Measurements from ENCODE around the gene MMP8. TPM values are rescaled to one million over a fixed set of nuclear protein-coding genes. Genes with fewer than 3 reads are reported as not detected.

The MMP8 gene
- total and polyA plus RNA-seq, 11 donors, result 0.10 to 1.6 (median 0.44) TPM; not detected in 4

- DNase-seq (no peak), ATAC-seq (peak; percentile 37 to 84 (median 67))
- Histone ChIP-seq H3K9me3 (no peaks in the 10 kb centered on the region), H3K36me3 (no peaks in the 10 kb centered on the region), H3K4me1 (peaks cover 0 to 29% (median 0%) of the 10 kb centered on the region in 12 donors), H3K27me3 (peaks cover 0 to 32% (median 0%) of the 10 kb centered on the region in 9 donors), H3K4me3 (no peak overlapping the region), H3K27ac (no peak overlapping the region)
- no peak for TF ChIP-seq CTCF (IDR thresholded peaks at IDR 0.05)
- no peak for TF ChIP-seq POLR2A (IDR thresholded peaks at IDR 0.05)
- intact Hi-C loops (cut with DNase I), result no loop called here
- 33 to 48% (median 36%) methylated on average over 4 of the region's 4 CpGs for WGBS, 4 donors
These were observed 35.7 kb upstream of the MMP8 start for GRCh38 chr11:102760344-102761035.

GRCh38 chr11:102757823-102758549 is 33.2 kb upstream of the MMP8 start:
- peaks cover 0 to 35% (median 0%) of the 10 kb centered on the region in 9 donors for H3K27me3 ChIP-seq
- H3K9me3 ChIP-seq, result no peaks in the 10 kb centered on the region
- DNase-seq (no peak), ATAC-seq (peak in 1 of 4 donors; percentile 30)
- H3K27ac ChIP-seq, result no peak overlapping the region
- H3K36me3 ChIP-seq, result no peaks in the 10 kb centered on the region
- H3K4me3 ChIP-seq, result no peak overlapping the region
- H3K4me1 ChIP-seq, result peaks cover 0 to 29% (median 0%) of the 10 kb centered on the region in 12 donors
- TF ChIP-seq POLR2A (IDR thresholded peaks at IDR 0.05) (no peak), CTCF (IDR thresholded peaks at IDR 0.05) (no peak)
- 50 to 65% (median 55%) methylated on average over 2 of the region's 2 CpGs for whole genome bisulfite sequencing, 4 donors
- intact Hi-C loops (cut with DNase I), result no loop called here

GRCh38 chr11:102753267-102753666 is 28.5 kb upstream of the MMP8 start:
- Histone ChIP-seq H3K27me3 (peaks cover 0 to 58% (median 0%) of the 10 kb centered on the region in 9 donors), H3K36me3 (no peaks in the 10 kb centered on the region), H3K27ac (no peak overlapping the region), H3K4me3 (no peak overlapping the region), H3K9me3 (peaks cover 0 to 4% (median 0%) of the 10 kb centered on the region in 12 donors), H3K4me1 (peaks cover 0 to 5% (median 0%) of the 10 kb centered on the region in 12 donors)
- no peak for DNase-seq
- intact Hi-C loops (cut with DNase I), result no loop called here
- no peak for ATAC-seq
- TF ChIP-seq POLR2A (IDR thresholded peaks at IDR 0.05) (no peak), CTCF (IDR thresholded peaks at IDR 0.05) (no peak)
- 94 to 100% (median 98%) methylated on average over 1 of the region's 1 CpG for WGBS, 4 donors

- Histone ChIP-seq H3K4me3 (no peak overlapping the region), H3K27me3 (peaks cover 0 to 54% (median 0%) of the 10 kb centered on the region in 9 donors), H3K4me1 (no peaks in the 10 kb centered on the region), H3K36me3 (no peaks in the 10 kb centered on the region), H3K27ac (no peak overlapping the region), H3K9me3 (peaks cover 0 to 10% (median 0%) of the 10 kb centered on the region in 12 donors)
- intact Hi-C loops (cut with DNase I), result no loop called here
- ATAC-seq (no peak), DNase-seq (no peak)
- TF ChIP-seq CTCF (IDR thresholded peaks at IDR 0.05) (no peak), POLR2A (IDR thresholded peaks at IDR 0.05) (no peak)
These were observed 26.9 kb upstream of the MMP8 start for GRCh38 chr11:102751673-102752072.

Measured in heart left ventricle (tissue), 16 donors.